HCT116 (cell line): ENCODE data around the gene FAM47B. TPM values are rescaled to one million over a fixed set of nuclear protein-coding genes. Genes with fewer than 3 reads are reported as not detected.

ENCODE experiments used
- ATAC-seq: fragments of 200-7000 bp; cut with Tn5 transposase; 2 replicates; pipeline ENCODE4 v1.9.1; 2020; ENCODE audit warnings: mild to moderate bottlenecking, moderate library complexity
- BruUV-seq: library from RNA; stranded (reverse); fragments of 400-500 nt; replicated peaks from 2 replicates; lab custom pipeline; 2021; lab: Mats Ljungman, UMichigan
- CTCF ChIA-PET: fragments of 300-600 bp; sonication (Branson Sonifier 250); formaldehyde crosslinking; loops from one replicate; lab custom pipeline; 2021; ENCODE audit warnings: antibody characterized with exemption; lab: Charles Lee
- POLR2A ChIA-PET: fragments of 300-600, 350-600 bp; sonication (Branson Sonifier 250); formaldehyde crosslinking; loops from one replicate; lab custom pipeline; 2021; ENCODE audit warnings: antibody characterized with exemption; lab: Charles Lee
- RAD21 ChIA-PET, 2 experiments: fragments of 300-600 bp; sonication (Branson Sonifier 250); formaldehyde crosslinking; loops; one replicate each; lab custom pipeline; 2023; ENCODE audit warnings: low total read pairs in 2 of 2; ENCODE audit not compliant: uncharacterized antibody in 2 of 2, unreplicated experiment in 2 of 2, low non-redundant PET in 1 of 2; lab: Charles Lee
- DNase-seq: peaks from one replicate; pipeline ENCODE4 v3.0.0-alpha.2; 2010; ENCODE audit warnings: low read depth, low spot score
- H2AFZ ChIP-seq: fragments of 200-600 bp; shearing (Covaris generic), sonication (generic); 2 replicates; pipeline ENCODE4 v1.6.1; 2017; ENCODE audit warnings: low read depth, mixed run types, mixed read lengths, antibody characterized with exemption, low read length; ENCODE audit not compliant: poor library complexity, severe bottlenecking
- H3K27ac ChIP-seq: 2 replicates; pipeline ENCODE4 v1.5.1; 2012; ENCODE audit warnings: low read depth, low read length
- H3K27me3 ChIP-seq: fragments of 200-600 bp; sonication (generic); 2 replicates; pipeline ENCODE4 v1.6.1; 2016; ENCODE audit warnings: mixed run types, low read length, mixed read lengths; ENCODE audit not compliant: insufficient read depth
- H3K36me3 ChIP-seq, 2 experiments: fragments of 200-500 bp in 1 of 2; fragments of 200-600 bp in 1 of 2; sonication (Bioruptor generic) in 1 of 2; sonication (generic) in 1 of 2; 2 replicates each; pipeline versions ENCODE4 v1.5.1 to v1.6.1; 2014 to 2016; ENCODE audit warnings: low read length in 2 of 2, inconsistent platforms in 1 of 2, mixed read lengths in 1 of 2, mixed run types in 1 of 2; ENCODE audit not compliant: insufficient read depth in 2 of 2, control insufficient read depth in 1 of 2
- H3K4me1 ChIP-seq, 2 experiments: fragments of 200-600 bp in 1 of 2; sonication (generic) in 1 of 2; 2 replicates each; pipeline versions ENCODE4 v1.5.1 to v1.6.1; 2012 to 2017; ENCODE audit warnings: low read length in 2 of 2, inconsistent platforms in 1 of 2, mild to moderate bottlenecking in 1 of 2, mixed read lengths in 1 of 2, mixed run types in 1 of 2, moderate library complexity in 1 of 2; ENCODE audit not compliant: insufficient read depth in 2 of 2, control insufficient read depth in 1 of 2
- H3K4me2 ChIP-seq: fragments of 200-600 bp; sonication (generic); 2 replicates; pipeline ENCODE4 v1.6.1; 2017; ENCODE audit warnings: mixed run types, low read length, mixed read lengths
- H3K4me3 ChIP-seq, 2 experiments: fragments of 200-600 bp in 1 of 2; sonication (generic) in 1 of 2; replicated peaks in 1 of 2; 2 replicates each; pipeline ENCODE4 v1.5.1; 2011 to 2016; ENCODE audit warnings: low read length in 2 of 2, control low read depth in 1 of 2, low read depth in 1 of 2, mild to moderate bottlenecking in 1 of 2, mixed read lengths in 1 of 2, mixed run types in 1 of 2
- H3K79me2 ChIP-seq: fragments of 200-600 bp; sonication (generic); 2 replicates; pipeline ENCODE4 v1.6.1; 2017; ENCODE audit warnings: mild to moderate bottlenecking, mixed run types, low read length, moderate library complexity, mixed read lengths; ENCODE audit not compliant: insufficient read depth
- H3K9ac ChIP-seq: fragments of 200-600 bp; sonication (generic); 2 replicates; pipeline ENCODE4 v1.6.1; 2016; ENCODE audit warnings: low read length, mixed read lengths
- H3K9me2 ChIP-seq: fragments of 200-600 bp; sonication (generic), shearing (Covaris generic); 2 replicates; pipeline ENCODE4 v1.6.1; 2017; ENCODE audit warnings: mixed run types, mild to moderate bottlenecking, moderate library complexity; ENCODE audit not compliant: insufficient read depth
- H3K9me3 ChIP-seq, 2 experiments: fragments of 200-500 bp in 1 of 2; fragments of 200-600 bp in 1 of 2; sonication (Bioruptor generic) in 1 of 2; sonication (generic) in 1 of 2; 2 replicates each; pipeline ENCODE4 v1.6.1; 2014 to 2017; ENCODE audit warnings: low read length in 2 of 2, mixed read lengths in 2 of 2, inconsistent platforms in 1 of 2, low read depth in 1 of 2, mild to moderate bottlenecking in 1 of 2, mixed run types in 1 of 2, moderate library complexity in 1 of 2; ENCODE audit not compliant: control insufficient read depth in 1 of 2, insufficient read depth in 1 of 2
- H4K20me1 ChIP-seq: fragments of 200-600 bp; sonication (generic), shearing (Covaris generic); 2 replicates; pipeline ENCODE4 v1.6.1; 2017; ENCODE audit warnings: mixed run types, mild to moderate bottlenecking, moderate library complexity; ENCODE audit not compliant: insufficient read depth
- ATF3 ChIP-seq: IDR thresholded peaks from 2 replicates; pipeline ENCODE4 v1.6.1; 2012
- CEBPB ChIP-seq: IDR thresholded peaks from 2 replicates; pipeline ENCODE4 v1.6.1; 2012; ENCODE audit warnings: low read depth
- ELF1 ChIP-seq: IDR thresholded peaks from 2 replicates; pipeline ENCODE4 v1.6.1; 2012; ENCODE audit warnings: low read depth, borderline replicate concordance
- EZH2 ChIP-seq: fragments of 200-600 bp; sonication (generic); IDR thresholded peaks from 2 replicates; pipeline ENCODE4 v1.6.1; 2017; ENCODE audit warnings: antibody characterized with exemption, mixed run types
- EZH2phosphoT487 ChIP-seq: fragments of 200-600 bp; IDR thresholded peaks from 2 replicates; pipeline ENCODE4 v1.6.1; 2018; ENCODE audit warnings: antibody characterized with exemption, borderline replicate concordance
- JUND ChIP-seq: IDR thresholded peaks from 2 replicates; pipeline ENCODE4 v1.6.1; 2012
- MAX ChIP-seq: IDR thresholded peaks from 2 replicates; pipeline ENCODE4 v1.6.1; 2012
- SP1 ChIP-seq: IDR thresholded peaks from 2 replicates; pipeline ENCODE4 v1.6.1; 2012; ENCODE audit warnings: low read depth
- TCF7L2 ChIP-seq: IDR thresholded peaks from 2 replicates; pipeline ENCODE4 v1.7.0; 2011; ENCODE audit warnings: borderline replicate concordance, inconsistent platforms; ENCODE audit not compliant: insufficient read depth, insufficient read length; ENCODE audit errors: extremely low read depth
- YY1 ChIP-seq: IDR thresholded peaks from 2 replicates; pipeline ENCODE4 v1.6.1; 2011; ENCODE audit warnings: low read length, low read depth, moderate library complexity, mild to moderate bottlenecking; ENCODE audit not compliant: insufficient replicate concordance; ENCODE audit errors: extremely low read depth
- ZNF274 ChIP-seq: fragments of 200-500 bp; sonication (Bioruptor generic); IDR thresholded peaks from 2 replicates; pipeline ENCODE4 v1.6.1; 2014; ENCODE audit warnings: mild to moderate bottlenecking, low read depth, low read length, inconsistent platforms
- intact Hi-C: fragments of 100-400 bp; cut with micrococcal nuclease; formaldehyde crosslinking; loops from 2 replicates; pipeline ENCODE4 v1.10.0; 2022
- total RNA-seq: library from RNA; stranded (reverse); gene quantifications from one replicate; pipeline ENCODE4 v1.2.1, GENCODE V29; 2021; ENCODE audit not compliant: unreplicated experiment
- TF ChIP-seq, protein P1 (sequence below): IDR thresholded peaks from 2 replicates; pipeline ENCODE4 v1.6.1; 2011; ENCODE audit warnings: mild to moderate bottlenecking, low read length, moderate library complexity; ENCODE audit not compliant: insufficient replicate concordance; ENCODE audit errors: extremely low read depth

Gene FAM47B
- total RNA-seq, 1 experiment from 2014 or later: not detected

- TF ChIP-seq, protein P1, sequence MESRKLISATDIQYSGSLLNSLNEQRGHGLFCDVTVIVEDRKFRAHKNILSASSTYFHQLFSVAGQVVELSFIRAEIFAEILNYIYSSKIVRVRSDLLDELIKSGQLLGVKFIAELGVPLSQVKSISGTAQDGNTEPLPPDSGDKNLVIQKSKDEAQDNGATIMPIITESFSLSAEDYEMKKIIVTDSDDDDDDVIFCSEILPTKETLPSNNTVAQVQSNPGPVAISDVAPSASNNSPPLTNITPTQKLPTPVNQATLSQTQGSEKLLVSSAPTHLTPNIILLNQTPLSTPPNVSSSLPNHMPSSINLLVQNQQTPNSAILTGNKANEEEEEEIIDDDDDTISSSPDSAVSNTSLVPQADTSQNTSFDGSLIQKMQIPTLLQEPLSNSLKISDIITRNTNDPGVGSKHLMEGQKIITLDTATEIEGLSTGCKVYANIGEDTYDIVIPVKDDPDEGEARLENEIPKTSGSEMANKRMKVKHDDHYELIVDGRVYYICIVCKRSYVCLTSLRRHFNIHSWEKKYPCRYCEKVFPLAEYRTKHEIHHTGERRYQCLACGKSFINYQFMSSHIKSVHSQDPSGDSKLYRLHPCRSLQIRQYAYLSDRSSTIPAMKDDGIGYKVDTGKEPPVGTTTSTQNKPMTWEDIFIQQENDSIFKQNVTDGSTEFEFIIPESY: no peak
- TF ChIP-seq JUND: no peak
- no peak for TF ChIP-seq MAX
- TF ChIP-seq CEBPB: no peak
- no peak for TF ChIP-seq SP1
- no peak for TF ChIP-seq TCF7L2
- no peak for TF ChIP-seq ATF3
- no peak for TF ChIP-seq ZNF274
- TF ChIP-seq EZH2phosphoT487: no peak
- TF ChIP-seq YY1: no peak
- no peak for TF ChIP-seq ELF1
- TF ChIP-seq EZH2: no peak
- TF ChIP-seq, all 23 proteins: peak for 0
- Histone ChIP-seq H3K79me2 (no peaks in the 10 kb centered on the region), H3K9me3 (no peaks in the 10 kb centered on the region), H3K27me3 (no peaks in the 10 kb centered on the region), H3K9me2 (no peaks in the 10 kb centered on the region), H3K27ac (no peak overlapping the region), H3K4me3 (no peak overlapping the region), H2AFZ (no peak overlapping the region), H3K4me1 (no peaks in the 10 kb centered on the region), H3K9ac (no peak overlapping the region), H4K20me1 (no peaks in the 10 kb centered on the region), H3K4me2 (no peak overlapping the region), H3K36me3 (no peaks in the 10 kb centered on the region)
- DNase-seq (no peak), ATAC-seq (no peak)
- intact Hi-C loops: no loop called here
- ChIA-PET CTCF (no interaction called here), POLR2A (no interaction called here), RAD21 (no interaction called here)
- no TSS peak for BruUV-seq
These were observed 35.6 kb downstream of the FAM47B start for GRCh38 chrX:34978171-34978570.
